ENCODE measurements around the gene BPIFA1.
A peak's percentile ranks its signal among the peaks of the same experiment; 100 is the strongest.

Gene BPIFA1

DNA sequence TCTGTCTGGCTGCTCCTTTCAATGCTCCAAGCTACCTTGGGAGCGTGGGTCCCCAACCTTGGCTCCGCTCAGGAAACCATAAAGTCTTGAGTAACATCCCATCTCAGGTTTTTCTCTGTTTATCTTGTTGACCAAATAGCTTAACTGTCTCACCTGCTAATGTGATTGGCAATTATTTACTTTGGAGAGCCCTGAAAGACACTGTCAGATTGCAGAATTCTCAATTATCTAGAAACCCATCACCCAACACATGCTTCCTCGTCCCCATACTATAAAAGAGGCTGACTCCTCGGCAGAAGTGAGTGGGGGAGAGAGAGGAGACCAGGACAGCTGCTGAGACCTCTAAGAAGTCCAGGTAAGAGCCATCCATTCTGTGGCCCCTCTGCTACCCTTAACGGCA is at the start of gene BPIFA1:
TSS of gene BPIFA1 (plus strand) at position 301 of the 400 bp plus-strand sequence. CDS start 1,716 bp downstream, outside the sequence.
- no peak for DNase-seq (ENCODE audit: low read depth)

DNA sequence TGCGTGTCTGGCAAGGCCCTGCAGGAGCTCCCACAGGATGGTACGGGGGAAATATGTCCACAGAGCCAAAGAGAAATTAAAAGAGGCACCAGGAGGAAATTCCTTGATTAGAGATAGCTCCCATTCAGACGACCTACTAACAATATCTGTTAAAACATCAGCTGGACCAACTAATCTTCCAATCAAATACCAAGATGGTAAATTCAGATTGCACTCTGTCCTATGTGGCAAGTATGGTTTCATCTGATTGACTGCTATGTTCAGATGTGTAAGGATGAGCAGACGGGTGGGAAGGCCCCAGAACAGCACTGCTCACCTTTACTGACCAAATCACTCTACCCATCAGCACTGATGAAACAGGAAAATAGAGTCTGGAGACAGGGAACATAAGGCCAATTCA is 48.3 kb upstream of the BPIFA1 start:
- no peak for DNase-seq (ENCODE audit: low read depth)

DNA sequence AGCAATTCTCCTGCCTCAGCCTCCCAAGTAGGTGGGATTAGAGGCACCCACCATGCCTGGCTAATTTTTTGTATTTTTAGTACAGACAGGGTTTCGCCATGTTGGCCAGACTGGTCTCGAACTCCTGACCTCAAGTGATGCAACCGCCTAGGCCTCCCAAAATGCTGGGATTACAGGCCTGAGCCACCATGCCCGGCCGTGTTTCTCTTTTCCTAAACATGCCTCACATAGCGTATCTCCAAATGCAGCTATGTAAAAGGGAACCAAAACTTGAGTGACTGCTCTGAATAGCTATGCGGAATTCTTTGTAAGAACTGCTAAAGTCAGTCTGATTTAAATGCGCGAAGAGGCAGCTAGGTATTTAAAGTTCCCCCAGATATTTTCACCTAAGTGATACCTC is 47.4 kb upstream of the BPIFA1 start:
- no peak for DNase-seq (ENCODE audit: low read depth)

DNA sequence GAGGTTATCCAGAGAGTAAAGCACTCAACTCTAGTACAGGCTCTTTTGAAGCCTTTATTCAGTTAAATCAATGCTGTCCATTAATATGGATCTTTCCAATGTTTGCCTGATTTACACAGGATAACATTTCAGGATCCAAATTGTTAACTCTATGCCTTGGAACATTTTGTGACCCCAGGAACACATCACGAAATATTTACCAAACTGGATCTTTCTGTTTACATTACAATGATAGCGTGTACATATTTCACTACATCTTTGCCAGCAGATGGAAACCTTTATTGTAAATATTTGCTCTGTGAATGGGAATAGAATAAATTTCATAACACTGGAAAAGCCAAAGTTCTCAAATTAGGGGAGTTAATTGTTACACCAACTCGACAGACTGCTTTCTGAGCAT is 44.3 kb upstream of the BPIFA1 start:
- DNase-seq (ENCODE audit: low read depth): no peak

DNA sequence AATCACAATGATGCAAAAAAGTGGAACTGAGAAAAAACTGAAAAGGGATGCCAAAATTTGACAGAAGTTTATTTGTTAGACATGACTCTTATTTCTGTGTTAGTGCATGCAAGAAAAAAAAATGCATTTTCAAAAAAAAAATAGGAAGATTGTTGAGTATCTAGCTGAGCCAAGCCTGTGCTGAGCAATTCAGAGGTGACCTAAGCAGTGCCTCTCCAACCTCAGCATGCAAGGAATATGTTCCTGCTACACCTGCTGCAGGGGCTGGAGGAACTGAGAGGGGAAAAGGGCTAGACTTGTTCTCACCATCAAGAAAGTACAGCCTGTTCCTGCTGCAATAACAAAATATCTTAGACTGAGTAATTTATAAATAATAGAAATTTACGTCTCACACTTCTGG is 43.8 kb upstream of the BPIFA1 start:
- no peak for DNase-seq (ENCODE audit: low read depth)

DNA sequence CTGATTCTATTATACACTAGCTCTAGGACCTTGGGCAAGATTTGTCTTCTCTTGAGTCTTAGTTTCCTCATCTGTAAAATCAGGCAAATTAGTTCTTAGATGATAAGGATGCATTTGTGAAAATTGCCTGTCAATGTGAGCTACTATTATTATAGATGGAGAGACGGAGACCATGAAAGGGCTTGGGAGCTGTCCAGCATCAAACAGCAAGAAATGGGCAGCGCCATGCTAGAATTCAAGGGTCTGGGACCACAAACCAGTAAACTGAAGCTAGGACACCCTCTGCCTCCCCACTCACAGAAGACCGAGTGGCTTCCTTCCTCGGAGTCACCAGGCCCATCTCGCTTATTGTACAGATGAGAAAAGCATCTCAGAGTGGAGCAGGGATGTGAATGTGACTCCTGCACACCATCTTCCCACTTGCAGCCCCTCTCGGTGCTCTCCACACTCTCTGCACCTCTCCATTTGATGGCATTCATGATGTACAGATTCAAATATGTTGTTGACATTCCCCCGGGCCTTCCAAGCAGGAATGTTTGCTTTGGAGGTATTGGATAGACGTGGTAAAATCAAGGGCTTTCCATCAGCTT is 42.8 kb upstream of the BPIFA1 start:
- DNase-seq (ENCODE audit: low read depth): no peak

DNA sequence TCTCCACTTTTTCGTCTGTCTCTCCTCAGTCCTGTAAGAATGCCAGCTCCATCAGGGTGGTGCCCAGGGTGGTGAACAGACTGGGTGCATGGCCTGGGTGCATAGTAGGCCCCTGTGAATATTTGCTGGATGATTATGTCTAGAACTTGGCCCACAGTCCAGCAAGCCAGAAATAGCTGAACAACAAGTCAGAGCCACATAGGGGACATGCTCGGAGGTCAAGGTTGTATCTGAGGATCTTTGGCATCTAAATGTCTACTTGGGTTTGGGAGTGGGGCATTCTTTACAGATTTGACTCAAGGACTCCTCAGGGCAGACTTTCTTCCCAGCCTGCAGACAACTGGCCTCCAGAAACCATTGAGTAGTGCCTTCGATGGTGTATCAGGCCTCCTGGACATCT is 36.8 kb upstream of the BPIFA1 start:
- no peak for DNase-seq (ENCODE audit: low read depth)

DNA sequence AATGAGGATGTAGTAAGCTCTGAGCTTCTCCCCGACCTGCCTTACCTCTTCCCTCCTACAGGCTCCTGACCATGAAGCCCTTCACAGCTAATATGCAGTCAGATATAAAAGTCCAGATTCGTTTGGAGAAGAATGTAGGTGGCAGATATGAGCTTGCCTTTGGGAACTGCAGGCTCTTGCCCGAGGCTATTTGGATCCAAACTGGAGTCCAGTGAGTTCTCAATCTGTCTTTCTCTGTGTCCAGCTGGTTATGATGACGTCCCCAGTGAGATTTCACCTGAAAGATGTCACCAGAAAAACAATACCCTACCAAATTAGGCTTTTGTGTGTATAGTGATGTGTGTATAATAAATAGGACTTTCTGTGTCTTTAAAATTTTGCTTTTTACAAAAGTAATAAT is 33.3 kb upstream of the BPIFA1 start:
- no peak for DNase-seq (ENCODE audit: low read depth)

DNA sequence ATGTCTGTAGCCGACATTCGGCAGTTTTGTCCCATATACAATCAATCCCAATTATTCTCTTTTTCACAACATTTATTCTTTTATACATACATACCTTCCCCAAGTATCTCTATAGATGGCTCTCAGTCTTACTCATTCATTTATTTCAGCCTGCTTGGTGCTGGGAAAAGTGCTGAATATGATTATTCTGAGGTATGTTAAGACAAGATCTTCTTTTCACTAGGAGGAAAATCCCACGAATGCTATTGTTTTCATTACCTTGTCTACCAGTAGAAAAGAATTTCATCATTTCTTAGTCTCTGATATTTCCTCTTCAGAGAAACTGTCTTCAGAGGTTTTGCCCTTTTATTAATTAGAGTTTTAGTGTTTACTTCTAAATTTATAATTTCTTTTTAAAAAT is 32.4 kb upstream of the BPIFA1 start:
- no peak for DNase-seq (ENCODE audit: low read depth)

DNA sequence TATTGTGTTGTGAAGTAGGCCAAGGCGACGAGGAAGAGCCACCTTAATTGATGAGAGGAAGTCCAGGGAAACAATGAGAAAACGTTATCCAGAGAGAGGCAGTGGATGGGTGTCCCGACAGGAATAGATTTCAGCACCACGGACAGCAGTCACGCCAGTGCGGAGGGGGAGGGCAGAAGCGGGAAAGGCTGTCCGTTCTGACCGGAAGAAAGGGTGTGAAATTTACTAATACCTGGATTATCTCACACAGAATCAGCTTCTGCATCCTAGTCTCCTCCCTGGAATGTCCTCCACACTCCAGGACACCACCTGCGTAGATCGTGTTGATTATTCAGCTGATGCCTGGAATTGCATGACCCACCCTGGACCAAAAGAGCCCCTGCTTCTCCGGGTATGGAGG is 26.0 kb upstream of the BPIFA1 start:
- peak; percentile 10 for DNase-seq (ENCODE audit: low read depth)

DNA sequence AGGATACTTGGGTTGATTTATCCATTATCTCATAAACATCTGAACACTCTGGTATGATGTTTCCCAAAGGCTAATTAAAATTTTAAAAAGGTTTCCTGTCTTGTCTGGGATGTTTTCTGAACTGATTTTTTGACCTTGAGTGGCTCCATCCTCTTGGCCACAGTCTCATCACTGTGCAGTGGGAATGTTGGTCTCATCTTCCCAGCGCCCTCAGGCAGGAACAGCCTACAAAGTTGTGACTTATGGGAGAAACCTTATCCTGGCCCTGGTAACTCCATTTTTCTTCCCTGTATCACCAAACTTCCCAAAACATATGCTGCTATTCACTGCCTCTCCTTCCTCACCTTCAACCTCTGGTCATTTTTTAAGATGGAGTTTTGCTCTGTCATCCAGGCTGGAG is 25.4 kb upstream of the BPIFA1 start:
- no peak for DNase-seq (ENCODE audit: low read depth)

DNA sequence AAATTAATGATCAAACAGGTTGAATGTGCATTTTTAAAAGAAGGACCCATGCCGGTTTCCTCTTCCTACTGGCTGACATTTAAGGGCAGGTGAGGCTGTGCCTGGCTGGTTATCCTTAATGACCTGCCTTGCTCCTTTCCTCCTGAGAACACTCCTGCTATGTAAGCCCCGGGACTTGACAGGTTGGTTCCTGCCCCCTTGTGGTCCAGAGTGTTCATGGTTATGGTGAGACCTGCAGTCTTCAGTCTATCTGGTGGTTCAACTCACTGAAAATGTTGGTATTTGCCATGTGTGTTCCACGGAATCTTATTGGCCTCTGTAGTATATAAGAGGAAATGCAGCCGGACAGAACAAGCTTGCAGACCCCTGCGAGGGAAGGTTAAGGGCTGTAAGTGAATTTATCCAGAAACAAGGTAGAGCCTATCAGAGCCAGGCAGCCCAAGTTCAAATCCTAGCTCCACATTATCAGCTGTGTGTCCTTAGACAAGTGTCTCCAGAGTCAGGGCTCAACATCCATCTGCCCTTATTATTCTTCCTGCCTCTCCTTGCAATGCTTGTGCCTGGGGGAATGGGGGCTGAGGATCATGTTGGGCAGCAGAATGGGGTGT is 23.9 kb upstream of the BPIFA1 start:
- DNase-seq (ENCODE audit: low read depth): peak; percentile 24

DNA sequence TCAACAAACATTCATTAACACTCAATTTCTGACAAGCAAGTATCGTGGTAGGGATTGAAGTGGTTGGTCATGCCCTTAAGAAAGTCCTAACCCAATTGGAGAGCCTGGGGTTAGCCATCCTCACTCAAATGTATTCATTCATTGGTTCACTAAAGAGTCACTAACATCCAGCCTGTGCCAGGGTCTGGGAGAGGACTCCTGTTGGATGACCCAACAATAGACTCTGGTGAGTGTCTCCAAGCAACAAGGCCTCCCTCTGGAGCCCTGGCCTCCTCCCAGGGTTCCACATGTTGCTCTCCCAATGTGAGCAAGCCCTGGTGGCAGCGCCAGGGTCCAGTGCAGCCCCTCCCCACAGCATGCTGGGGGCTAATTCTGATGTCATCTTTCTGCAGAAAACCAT is 18.7 kb upstream of the BPIFA1 start, which contains the start of gene BPIFA3:
TSS of gene BPIFA3 (plus strand) at position 301 of the 400 bp plus-strand sequence. CDS start 185 bp downstream, outside the sequence.
- no peak for DNase-seq (ENCODE audit: low read depth)

DNA sequence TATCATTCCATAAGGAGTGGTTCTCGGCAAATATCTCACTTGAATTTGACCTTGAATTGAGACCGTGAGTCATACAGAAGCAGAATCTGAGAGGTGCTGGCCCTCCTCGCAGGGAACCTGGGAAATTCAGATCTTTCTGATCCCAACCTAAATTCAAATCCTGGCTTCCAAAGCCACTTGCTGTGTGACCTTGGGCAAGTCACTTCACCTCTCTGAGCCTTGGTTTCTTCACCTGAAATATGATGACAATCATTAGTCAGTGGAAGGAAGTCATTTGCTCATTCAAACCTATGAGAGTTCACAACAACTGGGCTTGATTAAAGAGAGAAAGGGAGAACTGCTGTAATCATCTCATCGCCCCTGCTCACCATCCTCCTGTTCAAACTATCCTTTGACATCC is 11.4 kb upstream of the BPIFA1 start:
- DNase-seq (ENCODE audit: low read depth): no peak

DNA sequence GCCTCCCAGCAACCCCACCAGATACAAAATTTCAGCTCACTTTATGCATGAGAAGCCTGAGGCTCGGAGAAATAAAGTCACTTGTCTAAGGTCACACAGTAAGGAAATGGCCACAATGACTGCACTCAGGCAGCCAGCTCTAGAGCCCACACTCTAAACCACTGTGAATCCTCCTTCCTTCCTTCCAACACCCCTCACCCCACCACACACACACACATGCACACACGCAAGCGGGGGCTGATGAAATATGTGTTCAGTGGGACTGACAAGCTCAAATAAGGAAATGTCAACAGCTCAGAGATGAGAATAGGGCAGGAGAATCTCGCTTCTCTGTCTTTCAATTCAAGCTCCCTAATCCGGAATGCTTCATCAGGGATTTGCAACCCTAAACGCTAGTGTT is 6.0 kb upstream of the BPIFA1 start:
- no peak for DNase-seq (ENCODE audit: low read depth)

DNA sequence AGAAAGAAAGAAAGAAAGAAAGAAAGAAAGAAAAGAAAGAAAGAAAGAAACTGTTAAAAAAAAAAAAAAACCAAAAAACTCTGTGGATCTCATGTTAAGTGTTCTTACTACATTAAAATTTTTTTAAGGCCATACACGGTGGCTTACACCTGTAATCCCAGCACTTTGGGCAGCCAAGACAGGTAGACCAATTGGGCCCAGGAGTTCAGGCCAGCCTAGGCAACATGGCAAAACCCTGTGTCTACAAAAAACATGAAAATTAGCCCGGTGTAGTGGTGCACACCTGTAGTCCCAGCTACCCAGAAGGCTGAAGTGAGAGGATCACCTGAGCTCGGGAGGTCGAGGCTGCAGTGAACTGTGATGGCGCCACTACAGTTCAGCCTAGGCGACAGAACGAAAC is 4.6 kb upstream of the BPIFA1 start:
- DNase-seq (ENCODE audit: low read depth): no peak

DNA sequence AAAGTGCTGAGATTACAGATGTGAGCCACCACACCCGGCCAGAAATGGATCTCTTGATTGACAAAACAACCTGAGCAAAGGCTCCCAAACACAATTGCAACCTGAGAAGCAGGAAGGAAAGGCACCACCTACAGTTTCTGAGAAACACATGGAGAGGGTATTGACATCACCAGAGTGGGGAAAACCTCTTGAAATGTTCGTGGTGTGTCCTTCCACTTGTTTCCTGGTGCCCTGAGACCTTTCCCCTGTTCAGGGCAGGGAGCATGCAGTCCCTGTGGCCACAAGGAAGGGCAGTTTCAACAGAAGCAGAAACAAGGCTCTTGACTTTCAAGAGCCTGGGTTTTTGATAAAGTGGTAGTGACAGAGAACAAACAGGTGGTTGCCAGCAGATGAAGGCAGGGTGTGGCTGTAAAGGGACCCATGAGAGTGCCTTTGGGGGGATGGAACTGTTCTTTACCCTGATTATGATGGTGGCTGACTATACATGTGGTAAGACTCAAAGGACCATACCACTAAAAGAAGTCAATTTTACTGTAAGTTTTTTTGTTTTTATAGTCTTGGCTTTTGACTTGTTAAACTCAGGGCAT is 3.2 kb upstream of the BPIFA1 start:
- DNase-seq (ENCODE audit: low read depth): no peak

DNA sequence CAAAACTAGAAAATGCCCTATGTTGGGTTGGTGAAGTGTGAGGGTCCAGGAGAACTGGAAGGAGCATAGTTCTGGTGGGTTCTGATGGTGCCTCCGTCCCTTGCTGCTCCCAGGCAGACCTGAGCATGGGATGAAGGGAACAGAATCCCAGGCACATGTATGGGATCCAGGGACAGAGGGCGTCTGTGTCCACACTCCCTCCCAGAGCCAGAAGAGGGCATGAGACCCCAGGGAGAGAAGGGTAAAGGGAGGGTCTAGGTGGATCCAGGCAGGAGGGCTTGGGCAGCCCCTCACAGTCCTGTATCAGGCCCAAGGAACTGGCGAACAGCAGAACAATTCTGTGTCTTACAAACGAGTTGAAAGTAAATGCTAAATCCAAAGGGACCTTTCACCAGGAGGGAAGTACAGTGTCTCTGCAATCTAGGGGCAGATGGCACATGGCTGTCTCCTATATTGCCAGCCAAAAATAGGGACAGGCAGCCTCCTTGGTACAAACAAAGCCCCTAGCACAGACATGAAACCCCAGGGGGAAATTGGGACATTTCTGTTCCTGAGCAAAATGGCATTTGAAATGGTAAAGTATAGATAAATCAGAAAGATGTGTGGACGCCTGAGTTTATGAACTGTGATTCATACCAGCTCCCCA is 2.5 kb upstream of the BPIFA1 start:
- no peak for DNase-seq (ENCODE audit: low read depth)

DNA sequence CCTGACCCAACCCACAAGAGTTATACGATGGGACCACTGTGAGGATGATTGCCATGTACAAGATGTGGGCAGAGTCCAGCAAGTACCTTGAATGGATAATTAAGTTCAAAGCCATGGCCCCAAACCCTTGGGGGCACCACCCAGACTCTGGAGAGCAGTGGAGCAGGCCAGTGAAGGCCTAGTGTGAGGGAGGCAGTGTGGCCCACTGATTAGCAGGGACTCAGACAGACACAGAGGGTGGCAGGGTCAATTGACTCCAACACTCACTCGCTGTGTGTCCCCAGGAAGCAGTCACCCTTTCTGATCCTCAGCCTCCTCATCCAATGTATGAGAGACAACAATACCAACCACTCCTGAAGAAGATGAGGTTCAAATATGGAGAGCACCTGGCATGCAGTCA is 1.7 kb upstream of the BPIFA1 start:
- no peak for DNase-seq (ENCODE audit: low read depth)

DNA sequence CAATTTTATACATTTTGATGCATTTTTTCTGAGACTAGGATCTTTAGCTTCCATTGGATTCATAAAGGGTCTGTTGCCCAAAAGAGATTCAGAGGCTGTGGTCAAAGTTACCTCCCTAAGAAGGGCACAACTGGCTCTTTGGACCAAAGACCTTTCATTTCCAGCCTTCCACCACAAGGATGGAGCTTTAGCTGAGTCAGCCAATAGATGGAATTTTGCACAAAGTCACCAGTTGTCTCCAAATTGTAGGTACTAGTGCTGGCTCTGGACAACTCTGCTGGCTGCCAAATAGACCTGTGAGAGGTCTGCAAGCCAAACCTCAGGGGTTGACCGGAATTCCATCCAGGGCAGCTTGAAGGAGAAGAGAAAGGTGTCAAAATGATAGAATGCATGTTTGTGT is 555 bp downstream of the BPIFA1 start:
- DNase-seq (ENCODE audit: low read depth): no peak

DNA sequence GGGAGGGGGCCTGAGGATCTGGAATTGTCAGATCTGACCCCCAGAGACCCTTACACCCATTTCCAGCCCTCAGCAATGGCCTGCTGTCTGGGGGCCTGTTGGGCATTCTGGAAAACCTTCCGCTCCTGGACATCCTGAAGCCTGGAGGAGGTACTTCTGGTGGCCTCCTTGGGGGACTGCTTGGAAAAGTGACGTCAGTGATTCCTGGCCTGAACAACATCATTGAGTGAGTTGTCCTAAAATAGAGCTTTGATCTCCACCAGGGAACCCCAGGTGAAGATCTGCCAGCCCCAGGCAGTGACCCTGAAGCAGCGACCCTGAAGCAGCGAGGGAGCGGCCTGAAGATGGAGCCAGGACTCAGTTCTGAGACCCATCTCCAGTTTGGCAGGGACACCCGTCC is 2.2 kb downstream of the BPIFA1 start:
- no peak for DNase-seq (ENCODE audit: low read depth)

DNA sequence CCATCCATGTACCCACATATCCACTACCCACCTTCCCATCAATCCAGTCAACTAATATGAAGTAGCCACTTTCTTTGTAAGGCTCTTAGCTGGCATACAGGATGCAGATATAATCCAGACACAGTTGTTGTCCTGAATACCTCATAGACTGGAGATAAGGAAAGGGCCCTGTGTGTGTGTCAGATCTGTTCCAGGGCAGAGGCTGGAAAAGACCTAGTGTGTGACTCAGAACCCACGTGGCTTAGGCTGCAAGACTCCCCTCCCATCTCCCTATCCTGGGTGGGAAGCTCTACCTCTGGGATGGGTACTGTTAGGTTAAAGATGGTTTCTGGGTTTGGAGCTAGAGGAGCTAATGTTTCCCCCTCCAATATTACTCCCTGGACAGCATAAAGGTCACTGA is 3.6 kb downstream of the BPIFA1 start:
- DNase-seq (ENCODE audit: low read depth): no peak

DNA sequence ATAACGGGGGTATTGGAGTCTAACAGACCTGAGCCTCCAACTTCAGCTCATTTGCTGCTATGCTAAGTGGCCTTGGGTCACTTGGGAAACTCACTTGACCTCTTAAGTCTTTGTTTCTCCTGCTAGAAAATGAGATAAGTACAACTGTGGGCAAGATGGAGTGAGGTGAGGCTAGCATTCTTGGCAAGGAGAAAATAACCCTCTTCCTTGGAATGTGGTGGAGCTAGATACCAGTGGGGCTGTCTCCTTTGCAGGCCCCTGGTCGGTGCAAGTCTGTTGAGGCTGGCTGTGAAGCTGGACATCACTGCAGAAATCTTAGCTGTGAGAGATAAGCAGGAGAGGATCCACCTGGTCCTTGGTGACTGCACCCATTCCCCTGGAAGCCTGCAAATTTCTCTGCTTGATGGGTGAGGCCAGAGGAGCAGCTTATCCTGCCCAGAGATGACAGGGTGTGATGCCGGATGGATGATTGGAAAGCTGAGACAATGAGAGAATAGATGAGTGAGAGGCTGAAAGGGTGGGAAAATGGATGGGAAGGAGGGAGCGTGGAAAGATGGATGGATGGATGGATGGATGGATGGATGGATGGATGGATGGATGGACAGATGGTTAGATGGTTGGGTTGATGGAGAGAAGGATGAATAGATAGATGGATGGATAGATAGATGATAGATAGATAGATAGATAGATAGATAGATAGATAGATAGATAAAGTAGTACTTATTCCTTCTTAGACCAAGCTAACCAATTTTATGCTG is 4.4 kb downstream of the BPIFA1 start:
- DNase-seq (ENCODE audit: low read depth): no peak

Data from HS-5 (cell line).